MCF 10A (cell line): Measurements from ENCODE around the gene UTP3. TPM values are rescaled to one million over a fixed set of nuclear protein-coding genes. Genes with fewer than 3 reads are reported as not detected.

Experiments used
- BruUV-seq: library from RNA; stranded (reverse); fragments of 400-500 nt; replicated peaks from 2 replicates; lab custom pipeline; 2021; lab: Mats Ljungman, UMichigan
- CTCF ChIA-PET: fragments of 300-600 bp; sonication (Branson Sonifier 250); formaldehyde crosslinking; extraction: SDS; loops from one replicate; lab custom pipeline; 2021; ENCODE audit warnings: antibody characterized with exemption, inconsistent platforms; lab: Yijun Ruan, JAX
- POLR2A ChIA-PET: fragments of 300-600, 350-650 bp; sonication (Branson Sonifier 250); formaldehyde crosslinking; extraction: SDS; loops from one replicate; lab custom pipeline; 2020; ENCODE audit warnings: antibody characterized with exemption, inconsistent platforms; lab: Yijun Ruan, JAX
- DNase-seq: peaks from one replicate; pipeline ENCODE4 v3.0.0-alpha.2; 2018; ENCODE audit not compliant: unreplicated experiment
- H3K27ac Mint-ChIP-seq: one replicate; pipeline ENCODE4 v1.8.0; 2022; ENCODE audit warnings: mild to moderate bottlenecking, low read depth, mixed read lengths; ENCODE audit not compliant: unreplicated experiment
- H3K27me3 Mint-ChIP-seq: one replicate; pipeline ENCODE4 v1.8.0; 2022; ENCODE audit warnings: mixed read lengths; ENCODE audit not compliant: insufficient read depth, unreplicated experiment
- H3K36me3 Mint-ChIP-seq: one replicate; pipeline ENCODE4 v1.8.0; 2022; ENCODE audit warnings: mild to moderate bottlenecking, moderate library complexity, mixed read lengths; ENCODE audit not compliant: insufficient read depth, unreplicated experiment
- H3K4me1 Mint-ChIP-seq: one replicate; pipeline ENCODE4 v1.8.0; 2022; ENCODE audit warnings: mixed read lengths; ENCODE audit not compliant: insufficient read depth, unreplicated experiment
- H3K4me3 Mint-ChIP-seq: one replicate; pipeline ENCODE4 v1.8.0; 2022; ENCODE audit warnings: mild to moderate bottlenecking, moderate library complexity, mixed read lengths; ENCODE audit not compliant: unreplicated experiment
- H3K9me3 Mint-ChIP-seq: one replicate; pipeline ENCODE4 v1.8.0; 2022; ENCODE audit warnings: mixed read lengths; ENCODE audit not compliant: unreplicated experiment
- intact Hi-C: fragments of 100-400 bp; cut with micrococcal nuclease; formaldehyde crosslinking; loops from 2 replicates; pipeline ENCODE4 v1.14.1; 2022
- total RNA-seq: library from RNA; stranded (reverse); gene quantifications from 2 replicates; pipeline ENCODE4 v1.2.3, GENCODE V29; 2022
- TF ChIP-seq, protein P1 (sequence below): fragments of 200-600 bp; IDR thresholded peaks from one replicate; pipeline ENCODE4 v1.8.0; 2022; ENCODE audit warnings: antibody characterized with exemption, mild to moderate bottlenecking; ENCODE audit not compliant: unreplicated experiment

UTP3 gene
- total RNA-seq, 1 experiment from 2014 or later = 45.4 TPM

DNA sequence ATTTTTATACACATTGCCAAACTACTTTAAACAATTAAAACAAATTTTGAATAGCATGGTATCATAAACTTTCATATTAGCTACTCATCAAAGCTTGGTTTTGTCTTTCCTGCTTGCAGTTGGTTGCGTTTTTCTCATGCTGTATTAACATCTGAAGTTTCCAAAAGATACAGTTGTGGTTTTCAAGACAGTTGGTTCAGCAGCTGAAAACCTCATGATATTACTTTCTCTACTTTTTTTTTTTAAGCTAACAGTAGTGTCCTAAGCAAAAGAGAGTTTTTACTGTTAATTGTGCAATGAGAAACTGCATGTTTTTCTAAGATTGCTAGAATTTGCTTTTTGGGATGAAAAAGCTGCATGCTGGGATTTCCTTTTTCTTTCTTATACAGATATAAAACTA, 48.7 kb downstream of the UTP3 start:
- ChIA-PET POLR2A (interaction anchor here (3.6 to 5.5 kb wide), 2 partner anchors 32 to 48 kb away, joined by 58 to 170 read pairs; partner anchors contain the start of gene UTP3), CTCF (interaction anchor here (0.6 to 4.2 kb wide), 5 partner anchors 22 to 265 kb away, joined by 3 to 49 read pairs (median 3); no protein-coding TSS in a partner anchor)
- Mint-ChIP-seq H3K36me3 (peaks cover 5% of the 10 kb centered on the region), H3K27me3 (no peaks in the 10 kb centered on the region), H3K4me1 (peaks cover 15% of the 10 kb centered on the region), H3K27ac (no peak overlapping the region), H3K4me3 (no peak overlapping the region), H3K9me3 (no peaks in the 10 kb centered on the region)
- no peak for DNase-seq
- intact Hi-C loops = no loop called here
- TF ChIP-seq, protein P1, sequence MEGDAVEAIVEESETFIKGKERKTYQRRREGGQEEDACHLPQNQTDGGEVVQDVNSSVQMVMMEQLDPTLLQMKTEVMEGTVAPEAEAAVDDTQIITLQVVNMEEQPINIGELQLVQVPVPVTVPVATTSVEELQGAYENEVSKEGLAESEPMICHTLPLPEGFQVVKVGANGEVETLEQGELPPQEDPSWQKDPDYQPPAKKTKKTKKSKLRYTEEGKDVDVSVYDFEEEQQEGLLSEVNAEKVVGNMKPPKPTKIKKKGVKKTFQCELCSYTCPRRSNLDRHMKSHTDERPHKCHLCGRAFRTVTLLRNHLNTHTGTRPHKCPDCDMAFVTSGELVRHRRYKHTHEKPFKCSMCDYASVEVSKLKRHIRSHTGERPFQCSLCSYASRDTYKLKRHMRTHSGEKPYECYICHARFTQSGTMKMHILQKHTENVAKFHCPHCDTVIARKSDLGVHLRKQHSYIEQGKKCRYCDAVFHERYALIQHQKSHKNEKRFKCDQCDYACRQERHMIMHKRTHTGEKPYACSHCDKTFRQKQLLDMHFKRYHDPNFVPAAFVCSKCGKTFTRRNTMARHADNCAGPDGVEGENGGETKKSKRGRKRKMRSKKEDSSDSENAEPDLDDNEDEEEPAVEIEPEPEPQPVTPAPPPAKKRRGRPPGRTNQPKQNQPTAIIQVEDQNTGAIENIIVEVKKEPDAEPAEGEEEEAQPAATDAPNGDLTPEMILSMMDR = no peak
- BruUV-seq = no TSS peak

DNA sequence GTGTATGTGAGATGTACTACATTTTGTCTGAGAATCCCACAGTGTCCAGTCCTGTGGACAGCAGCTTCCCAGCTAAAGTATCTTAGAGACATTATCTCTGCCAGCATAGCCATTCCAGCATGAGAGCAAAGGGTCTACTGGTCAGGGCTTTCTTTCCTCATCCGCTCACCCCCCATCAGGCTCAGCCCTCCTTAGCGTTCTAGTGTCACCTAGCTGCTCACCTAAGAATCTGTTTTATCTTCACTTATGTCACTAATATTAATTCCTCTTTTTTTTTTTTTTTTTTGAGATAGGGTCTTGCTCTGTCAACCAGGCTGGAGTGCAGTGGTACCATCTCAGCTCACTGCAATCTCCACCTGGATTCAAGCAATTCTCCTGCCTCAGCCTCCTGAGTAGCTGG, 49.1 kb downstream of the UTP3 start:
- no peaks in the 10 kb centered on the region for H3K9me3 Mint-ChIP-seq
- no peak overlapping the region for H3K27ac Mint-ChIP-seq
- no peak for DNase-seq
- ChIA-PET POLR2A (interaction anchor here (5.5 kb wide), 1 partner anchor 33 kb away, joined by 170 read pairs; no protein-coding TSS in a partner anchor), CTCF (interaction anchor here (0.5 to 4.2 kb wide), 4 partner anchors 22 to 92 kb away, joined by 3 to 49 read pairs (median 5); no protein-coding TSS in a partner anchor)
- no TSS peak for BruUV-seq
- intact Hi-C loops = no loop called here
- H3K36me3 Mint-ChIP-seq = peaks cover 5% of the 10 kb centered on the region
- peaks cover 19% of the 10 kb centered on the region for H3K4me1 Mint-ChIP-seq
- H3K27me3 Mint-ChIP-seq = no peaks in the 10 kb centered on the region
- TF ChIP-seq, protein P1 = no peak
- no peak overlapping the region for H3K4me3 Mint-ChIP-seq

DNA sequence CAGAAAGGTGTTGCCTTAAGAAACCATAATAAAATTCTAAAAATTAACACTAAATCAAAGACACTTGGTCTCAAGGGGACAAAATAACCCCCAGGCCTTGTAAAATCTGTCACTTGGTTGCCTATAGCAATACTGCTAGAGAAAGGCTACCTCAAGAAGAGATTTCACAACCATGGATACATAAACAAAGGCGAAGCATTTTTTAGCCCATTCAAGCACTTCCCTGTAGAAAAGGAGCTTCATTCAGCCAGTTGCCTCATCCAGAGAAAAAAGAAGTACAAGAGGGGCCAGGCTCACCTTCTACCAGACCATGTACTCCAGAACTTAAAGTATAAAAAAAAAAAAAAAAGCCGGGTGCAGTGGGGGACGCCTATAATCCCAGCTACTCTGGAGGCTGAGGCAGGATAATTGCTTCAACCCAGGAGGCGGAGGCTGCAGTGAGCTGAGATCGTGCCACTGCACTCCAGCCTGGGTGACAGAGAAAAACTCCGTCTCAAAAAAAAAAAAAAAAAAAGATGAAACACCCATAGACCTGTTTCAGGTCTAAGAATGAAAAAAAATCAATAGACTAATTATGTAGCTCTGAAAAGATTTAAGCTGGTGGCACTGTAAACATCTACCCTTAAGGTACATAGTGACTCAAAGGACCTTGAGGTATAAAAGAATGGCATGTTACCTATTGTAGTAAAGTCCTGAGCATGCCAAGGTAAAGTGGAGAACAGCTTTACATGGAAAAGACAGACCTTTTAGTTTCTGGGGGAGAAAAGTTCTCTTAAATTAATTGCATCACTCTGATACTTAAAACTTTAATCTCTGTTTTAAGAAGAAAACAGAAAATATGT, 51.4 kb downstream of the UTP3 start:
- POLR2A ChIA-PET = interaction anchor here (0.7 to 1.6 kb wide), 4 partner anchors 10 to 36 kb away, joined by 3 to 7 read pairs (median 4); no protein-coding TSS in a partner anchor
- BruUV-seq = no TSS peak

More for the DNA sequence above, 51.4 kb downstream of the UTP3 start:
- no peaks in the 10 kb centered on the region for H3K27me3 Mint-ChIP-seq
- no peak for DNase-seq
- intact Hi-C loops = no loop called here
- H3K9me3 Mint-ChIP-seq = no peaks in the 10 kb centered on the region
- H3K4me1 Mint-ChIP-seq = peaks cover 16% of the 10 kb centered on the region
- no peak overlapping the region for H3K4me3 Mint-ChIP-seq
- CTCF ChIA-PET = interaction anchor here (0.6 kb wide), 2 partner anchors 11 to 53 kb away, joined by 3 to 6 read pairs; no protein-coding TSS in a partner anchor
- no peak overlapping the region for H3K27ac Mint-ChIP-seq
- TF ChIP-seq, protein P1 = no peak
- no peaks in the 10 kb centered on the region for H3K36me3 Mint-ChIP-seq

Other genes starting within 250 kb of the UTP3 start
- gene MUC7, start 216.3 kb upstream of the UTP3 start, total RNA-seq = not detected in 2 replicates
- not detected in 2 replicates for gene AMTN, start 170.0 kb upstream of the UTP3 start, total RNA-seq
- gene AMBN, start 96.3 kb upstream of the UTP3 start, total RNA-seq = not detected in 2 replicates
- gene ENAM, start 59.8 kb upstream of the UTP3 start, total RNA-seq = not detected in 2 replicates
- not detected in 2 replicates for gene JCHAIN, start 22.0 kb upstream of the UTP3 start, total RNA-seq
- gene RUFY3, start 33.4 kb downstream of the UTP3 start, total RNA-seq = 42.7 and 48.7 TPM in 2 replicates
- gene GRSF1, start 151.4 kb downstream of the UTP3 start, total RNA-seq = 60.2 and 69.3 TPM in 2 replicates
- gene MOB1B, start 213.8 kb downstream of the UTP3 start, total RNA-seq = 16.1 and 19.9 TPM in 2 replicates